Medulla oblongata (tissue), 1 donor: Measurements from ENCODE around the gene NAA10.

ENCODE experiments used
- DNase-seq: peaks from one replicate; pipeline ENCODE4 v3.0.0-alpha.2; 2015; ENCODE audit errors: extremely low spot score

The NAA10 gene

GRCh38 chrX:153929576-153929975 lies 5.3 kb downstream of the NAA10 start:
- no peak for DNase-seq

GRCh38 chrX:153928846-153929245 lies 6.0 kb downstream of the NAA10 start:
- no peak for DNase-seq

GRCh38 chrX:153927922-153928760 lies 6.7 kb downstream of the NAA10 start:
- peak; percentile 95 for DNase-seq

- no peak for DNase-seq
Observed at GRCh38 chrX:153927672-153927921, 7.2 kb downstream of the NAA10 start.

- peak; percentile 50 for DNase-seq
Observed at GRCh38 chrX:153926858-153927671, 7.8 kb downstream of the NAA10 start.

- DNase-seq: no peak
Observed at GRCh38 chrX:153926552-153926857, 8.3 kb downstream of the NAA10 start.

- no peak for DNase-seq
Observed at GRCh38 chrX:153925739-153926551, 8.9 kb downstream of the NAA10 start, which contains the start of gene ARHGAP4. Gene ARHGAP4 (minus strand): TSS chrX:153926264. CDS start chrX:153926202, 62 bp downstream.

- DNase-seq: no peak
Observed at GRCh38 chrX:153925387-153925738, 9.5 kb downstream of the NAA10 start.

- DNase-seq: peak; percentile 34
Observed at GRCh38 chrX:153924149-153924861, 10.5 kb downstream of the NAA10 start.

- peak; percentile 66 for DNase-seq
Observed at GRCh38 chrX:153922932-153923857, 11.6 kb downstream of the NAA10 start.

GRCh38 chrX:153921511-153922446 lies 13.1 kb downstream of the NAA10 start:
- no peak for DNase-seq

GRCh38 chrX:153921070-153921469 lies 13.8 kb downstream of the NAA10 start:
- no peak for DNase-seq

- no peak for DNase-seq
Observed at GRCh38 chrX:153920546-153920945, 14.3 kb downstream of the NAA10 start.

- no peak for DNase-seq
Observed at GRCh38 chrX:153919281-153919680, 15.6 kb downstream of the NAA10 start.

GRCh38 chrX:153917869-153918268 lies 17.0 kb downstream of the NAA10 start:
- DNase-seq: no peak

GRCh38 chrX:153913701-153914100 lies 21.1 kb downstream of the NAA10 start:
- DNase-seq: no peak

- DNase-seq: no peak
Observed at GRCh38 chrX:153913211-153913610, 21.6 kb downstream of the NAA10 start.

- DNase-seq: no peak
Observed at GRCh38 chrX:153911798-153912197, 23.0 kb downstream of the NAA10 start.

- DNase-seq: no peak
Observed at GRCh38 chrX:153910446-153910845, 24.4 kb downstream of the NAA10 start.

- no peak for DNase-seq
Observed at GRCh38 chrX:153909980-153910360, 24.9 kb downstream of the NAA10 start.
